ENCODE results near the gene ISCA2.
"Not testable (repeated sequence)": the region's sequence is repeated elsewhere in the genome, so short reads cannot be mapped to it uniquely, and the experiment has no call there.

The ISCA2 gene

DNA sequence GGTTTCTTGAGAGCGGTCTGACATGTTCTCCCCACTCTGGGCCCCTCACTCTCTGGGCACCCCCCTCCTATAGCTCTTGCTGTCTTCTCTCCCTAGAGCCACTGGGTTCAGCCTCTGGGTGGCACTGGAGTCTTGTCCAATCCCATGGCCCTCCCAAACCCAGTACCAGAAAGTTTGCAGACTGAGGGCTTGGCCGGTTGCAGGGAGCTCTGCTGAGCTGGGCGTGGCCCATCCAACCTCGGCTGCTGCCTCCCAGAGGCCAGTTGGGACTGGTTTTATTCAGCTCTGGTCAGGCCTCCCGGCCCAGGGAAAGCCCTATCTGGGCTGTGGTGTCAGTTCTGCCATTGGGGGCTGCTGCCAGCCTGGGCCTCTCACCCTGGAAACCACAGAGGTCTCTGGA is 37.9 kb downstream of the ISCA2 start:
- no peak for DNase-seq

DNA sequence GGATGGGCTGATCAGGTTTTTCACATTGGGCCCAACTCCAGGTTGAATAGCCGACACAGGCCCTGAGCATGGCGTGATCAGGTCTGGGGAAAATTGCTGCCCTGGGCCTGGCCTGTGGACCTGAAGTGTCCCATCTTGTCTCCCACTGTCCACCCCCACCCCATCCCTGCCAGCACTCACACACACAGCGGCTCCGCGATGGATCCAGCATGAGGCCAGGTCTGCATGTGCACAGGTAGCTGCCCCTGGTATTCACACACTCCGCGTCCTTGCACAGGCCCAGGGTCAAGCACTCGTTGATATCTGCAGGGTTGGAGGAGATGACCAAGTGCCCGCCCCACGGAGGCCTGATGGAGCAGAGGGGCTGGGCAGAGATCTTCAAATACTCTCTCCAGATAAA is 38.7 kb downstream of the ISCA2 start:
- no peak for DNase-seq

DNA sequence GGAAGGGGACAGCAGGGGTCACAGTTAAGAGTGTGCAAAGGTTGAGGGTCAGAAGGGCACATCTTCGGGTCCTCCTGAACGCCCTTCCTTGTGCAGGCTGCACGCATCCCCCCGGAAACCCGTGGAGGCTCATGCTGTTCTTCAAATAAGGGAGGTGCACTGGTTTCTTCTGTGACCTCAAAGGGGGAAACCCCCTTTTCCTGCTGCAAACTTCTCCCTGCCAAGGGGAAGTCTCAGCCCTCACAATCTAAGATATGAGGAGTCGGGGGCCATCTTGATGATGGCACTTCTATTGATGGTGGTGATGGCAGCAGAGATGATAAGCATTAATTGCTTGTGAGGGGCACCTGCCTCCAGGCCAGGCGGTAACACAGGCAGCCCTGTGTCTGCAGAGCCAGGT is 40.0 kb downstream of the ISCA2 start:
- DNase-seq: no peak

DNA sequence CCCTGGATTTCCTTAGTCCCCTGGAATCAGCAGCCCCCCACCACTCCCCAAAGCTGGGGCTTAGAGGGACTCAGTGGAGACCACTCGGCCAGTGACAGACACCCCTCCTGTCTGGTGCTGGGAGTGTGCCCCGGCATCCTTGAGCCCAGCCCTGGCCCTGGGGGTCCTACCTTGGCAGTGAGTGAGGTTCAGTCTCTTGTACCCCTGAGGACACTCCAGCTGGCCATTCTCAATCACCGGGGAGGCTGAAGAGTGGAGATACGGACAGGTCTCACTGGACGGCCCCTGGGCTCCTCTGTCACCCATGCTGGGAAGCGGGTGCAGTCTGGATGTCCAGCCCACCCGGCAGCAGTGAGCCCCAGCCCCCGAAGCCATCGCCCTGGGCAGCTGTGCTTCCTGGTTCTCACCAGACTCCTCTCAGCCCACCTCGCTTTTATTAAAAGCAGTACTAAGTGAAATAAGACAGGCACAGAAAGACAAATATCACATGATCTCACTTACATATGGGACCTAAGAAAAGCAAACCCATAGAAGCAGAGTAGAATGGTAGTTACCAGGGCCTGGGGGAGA is 42.3 kb downstream of the ISCA2 start:
- no peak for DNase-seq

DNA sequence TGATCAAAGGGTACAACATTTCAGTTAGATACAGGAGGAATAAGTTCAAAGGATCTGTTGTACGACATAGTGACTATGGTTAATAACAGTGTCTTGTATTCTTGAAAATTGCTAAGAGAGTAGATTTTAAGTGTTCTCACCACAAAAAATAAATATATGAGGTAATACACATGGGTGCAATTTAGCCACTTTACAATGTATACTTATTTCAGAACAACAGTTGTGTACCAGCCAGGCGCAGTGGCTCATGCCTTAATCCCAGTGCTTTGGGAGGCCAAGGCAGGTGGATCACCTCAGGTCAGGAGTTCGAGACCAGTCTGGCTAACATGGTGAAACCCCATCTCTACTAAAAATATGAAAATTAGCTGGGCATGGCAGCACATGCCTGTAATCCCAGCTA is 42.8 kb downstream of the ISCA2 start:
- not testable (repeated sequence) for DNase-seq

DNA sequence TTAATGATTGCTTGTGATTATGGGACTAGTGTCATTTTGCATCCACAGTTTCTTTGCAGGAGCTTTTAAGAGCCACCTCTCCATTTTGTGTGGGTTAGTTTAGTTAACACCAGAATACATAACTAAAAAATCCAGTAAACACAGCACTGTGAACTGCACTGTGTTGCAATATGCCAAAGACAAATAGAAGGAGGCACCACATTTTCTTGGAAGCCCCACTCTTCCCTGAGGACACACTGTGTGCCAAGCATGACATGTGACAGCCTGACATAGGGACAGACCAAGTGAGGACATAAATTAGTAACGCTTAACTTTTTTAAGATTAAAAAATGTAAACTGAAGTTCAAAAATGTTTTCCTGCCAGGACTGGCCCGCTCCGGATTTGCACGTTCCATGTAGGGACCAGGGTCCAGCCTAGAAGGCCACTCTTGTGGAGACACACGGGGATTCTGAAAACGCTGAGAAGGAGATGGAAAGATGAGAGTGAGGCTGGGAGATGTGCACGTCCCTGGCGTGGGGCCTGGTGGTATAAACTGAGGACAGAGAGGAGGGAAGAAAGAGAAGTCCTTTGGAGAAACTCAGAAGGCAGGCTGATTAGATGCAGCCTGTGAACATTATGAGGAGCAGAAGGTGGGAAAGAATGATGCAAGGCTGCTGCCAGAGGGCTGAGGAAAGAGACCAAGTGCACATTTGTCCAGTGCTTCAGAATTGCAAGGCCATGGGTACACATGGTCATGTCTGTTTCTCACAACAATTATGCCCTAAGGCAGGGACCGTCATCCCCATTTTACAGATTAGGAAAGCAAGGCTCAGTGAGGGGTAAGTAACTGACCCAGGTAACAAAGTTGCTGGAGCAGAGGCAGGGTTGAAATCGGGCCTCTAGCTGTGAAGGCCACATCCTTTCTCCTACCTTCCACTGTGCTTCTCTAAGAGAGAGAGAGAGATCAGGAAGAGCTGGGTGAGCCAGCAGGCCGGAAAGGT is 45.1 kb downstream of the ISCA2 start:
- DNase-seq: no peak

DNA sequence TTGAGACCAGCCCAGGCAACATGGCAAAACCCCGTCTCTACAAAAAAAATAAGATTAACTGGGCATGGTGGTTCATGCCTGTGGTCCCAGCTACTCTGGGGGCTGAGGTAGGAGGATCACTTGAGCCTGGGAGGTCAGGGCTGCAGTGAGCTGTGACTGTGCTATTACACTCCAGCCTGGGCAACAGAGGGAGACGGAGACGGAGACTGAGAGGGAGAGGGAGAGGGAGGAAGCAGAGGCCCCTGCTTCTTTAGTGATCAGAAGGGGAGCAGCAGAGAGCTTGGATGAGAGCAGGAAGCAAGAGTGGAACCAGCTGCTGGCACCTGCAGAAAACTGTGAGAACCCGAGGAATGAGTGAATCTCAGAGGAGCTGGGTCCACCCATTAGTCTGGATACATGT is 45.9 kb downstream of the ISCA2 start:
- no peak for DNase-seq

DNA sequence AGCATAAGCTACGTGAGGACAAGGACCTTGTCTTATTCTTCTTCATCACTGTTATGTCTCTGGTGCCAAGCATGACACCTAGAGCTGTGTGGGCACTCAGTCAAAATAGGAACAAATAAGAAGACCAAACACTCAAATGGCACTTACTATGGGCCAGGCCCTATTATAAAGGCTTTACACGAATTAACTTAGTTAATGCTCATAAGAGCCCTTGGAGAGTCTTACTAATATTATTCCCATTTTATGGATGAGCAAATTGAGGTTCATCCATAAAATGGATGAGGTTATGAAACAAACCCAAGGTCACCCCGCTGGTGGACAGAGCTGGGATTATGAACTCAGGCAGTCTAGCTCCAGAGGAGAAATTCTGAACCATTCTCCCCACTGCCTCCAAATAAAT is 47.7 kb downstream of the ISCA2 start:
- DNase-seq: no peak

DNA sequence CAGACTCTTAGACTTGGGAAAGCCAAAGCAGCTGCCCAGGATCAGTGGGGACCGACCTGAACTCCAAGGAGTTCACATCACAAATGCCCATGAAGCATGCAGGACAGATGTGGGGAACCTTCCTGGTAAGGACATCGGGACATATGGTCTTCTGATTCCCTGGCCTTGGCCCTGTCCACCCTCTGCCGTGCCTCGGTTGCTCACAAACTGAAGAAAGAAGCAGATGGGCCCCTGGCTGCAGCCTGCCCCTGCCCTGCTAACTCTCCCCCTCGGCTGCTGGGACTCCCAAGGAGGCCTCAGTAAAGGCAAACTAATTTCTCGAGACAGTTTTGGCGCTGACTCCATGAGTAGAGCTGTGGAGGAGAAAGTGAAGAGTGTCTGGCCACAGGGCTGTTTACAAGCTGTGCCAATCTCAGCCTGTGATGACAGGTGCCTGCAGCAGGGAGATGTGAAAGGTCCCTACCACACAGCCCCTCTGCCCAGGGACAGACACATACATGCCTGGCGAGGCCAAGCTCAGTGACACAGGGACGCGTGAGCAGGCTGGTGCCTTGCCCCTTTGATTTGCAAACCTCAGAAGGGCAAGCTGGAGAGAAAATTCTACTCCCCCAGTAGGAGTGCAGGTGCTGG is 48.6 kb downstream of the ISCA2 start:
- no peak for DNase-seq

DNA sequence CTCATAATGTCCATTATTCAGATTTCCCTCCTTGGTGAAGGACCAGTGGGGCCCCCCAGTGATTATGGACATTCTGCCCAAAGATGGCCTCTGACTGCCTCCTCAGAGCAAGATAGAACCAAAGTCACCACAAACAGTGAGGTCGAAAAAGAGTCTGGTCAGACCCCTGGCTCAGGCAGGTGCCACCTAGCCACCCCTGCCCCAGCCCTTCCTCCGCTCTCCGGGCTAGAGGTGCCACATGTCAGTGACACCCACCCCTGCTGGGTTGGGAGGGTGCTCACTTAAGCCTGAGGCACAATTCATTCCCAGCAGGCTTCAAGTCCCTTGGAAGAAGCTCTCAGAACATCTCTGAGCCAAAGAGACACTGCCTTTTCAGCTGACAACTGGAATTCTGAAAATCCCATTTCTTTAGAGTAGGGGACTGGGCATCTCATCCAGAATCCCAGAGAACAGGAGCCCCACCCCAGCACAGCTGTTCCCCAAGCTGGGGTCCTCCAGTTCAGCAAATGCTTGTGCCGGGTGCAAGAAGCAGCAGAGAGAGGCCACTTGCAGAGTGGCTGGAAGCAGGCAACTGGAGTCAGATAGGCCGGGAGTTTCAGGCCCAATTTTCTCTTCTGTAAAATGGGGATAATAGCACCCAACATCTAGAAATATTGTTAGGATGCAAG is 50.3 kb downstream of the ISCA2 start:
- DNase-seq: no peak

DNA sequence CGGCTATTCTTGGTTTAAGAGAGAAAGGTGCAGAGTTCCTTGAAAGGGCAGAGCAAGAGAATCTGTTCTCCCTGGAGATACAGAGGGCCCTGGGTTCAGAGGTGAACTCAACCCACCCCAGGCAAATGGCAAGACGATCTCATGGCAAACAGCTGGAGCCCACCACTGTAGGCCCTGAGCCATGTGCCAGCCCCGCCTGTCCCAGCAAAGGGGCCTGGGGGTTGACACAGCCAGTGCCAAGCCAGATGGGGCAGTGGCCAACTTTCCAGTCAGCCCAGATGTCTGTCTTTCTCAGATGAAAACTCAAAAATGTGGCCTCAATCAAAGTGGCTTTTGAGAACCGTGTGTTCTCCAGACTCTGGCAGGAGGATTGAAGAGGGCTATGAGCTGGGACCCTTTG is 51.8 kb downstream of the ISCA2 start:
- no peak for DNase-seq

DNA sequence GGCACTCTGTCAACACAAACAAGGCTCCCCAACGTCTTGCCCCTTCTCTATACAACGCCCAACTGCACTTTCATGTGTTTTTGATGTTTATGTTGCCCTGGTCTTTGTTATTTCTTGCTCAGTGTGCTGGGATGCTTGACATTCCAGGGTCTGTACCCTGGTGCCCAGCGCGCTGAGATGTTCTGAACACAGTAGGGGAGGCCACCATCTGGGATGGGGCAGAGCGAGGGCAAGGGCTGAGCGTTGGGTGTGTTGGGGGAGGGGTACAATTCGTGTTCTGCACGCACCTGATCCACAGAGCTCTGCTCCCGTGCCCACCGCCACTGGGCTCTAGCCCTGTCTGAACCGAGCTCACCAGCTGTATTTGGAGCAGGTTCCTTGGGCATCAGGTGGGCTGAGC is 52.9 kb downstream of the ISCA2 start:
- no peak for DNase-seq

Data from NCI-H187 (cell line).